Head of caudate nucleus (tissue), 42 donors: ENCODE results near the gene TMEM108.

Experiments used
- DNase-seq, 42 donors: peaks; one replicate each; pipeline versions ENCODE4 v3.0.0 to v3.0.0-alpha.2; 2020 to 2021; ENCODE audit warnings: mixed read lengths in 7 of 42
- intact Hi-C: fragments of 100-400 bp; cut with DNase I; formaldehyde crosslinking; loops from one replicate; pipeline ENCODE4 v1.15.0; 2022

The TMEM108 gene

GRCh38 chr3:133256787-133257483 lies 218.7 kb downstream of the TMEM108 start:
- peak in 2 of 42 donors; percentile 7 to 19 for DNase-seq
- intact Hi-C loops = no loop called here

- intact Hi-C loops = no loop called here
- DNase-seq = no peak
These were observed 220.2 kb downstream of the TMEM108 start for GRCh38 chr3:133258358-133258757.

DNA sequence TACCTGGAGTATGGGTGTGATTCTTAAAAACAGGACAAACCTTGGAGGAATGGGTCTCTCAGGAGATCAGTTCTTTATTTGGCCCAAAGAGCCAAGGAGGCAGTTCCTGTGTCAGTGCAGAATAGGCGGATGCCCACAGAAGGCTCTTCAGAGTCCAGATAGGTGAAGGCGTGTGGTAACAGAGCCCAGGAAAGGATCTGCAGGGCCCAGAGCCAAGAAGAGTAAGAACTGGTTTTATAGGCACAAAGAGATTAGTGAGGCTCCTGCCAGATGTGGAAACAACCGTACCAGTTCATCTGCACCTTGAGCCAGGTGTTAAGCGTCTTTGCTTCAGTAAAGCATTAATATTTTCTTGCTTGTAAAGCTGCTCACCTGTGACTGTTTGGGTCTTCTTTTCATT lies 221.6 kb downstream of the TMEM108 start:
- no peak for DNase-seq
- intact Hi-C loops = no loop called here

DNA sequence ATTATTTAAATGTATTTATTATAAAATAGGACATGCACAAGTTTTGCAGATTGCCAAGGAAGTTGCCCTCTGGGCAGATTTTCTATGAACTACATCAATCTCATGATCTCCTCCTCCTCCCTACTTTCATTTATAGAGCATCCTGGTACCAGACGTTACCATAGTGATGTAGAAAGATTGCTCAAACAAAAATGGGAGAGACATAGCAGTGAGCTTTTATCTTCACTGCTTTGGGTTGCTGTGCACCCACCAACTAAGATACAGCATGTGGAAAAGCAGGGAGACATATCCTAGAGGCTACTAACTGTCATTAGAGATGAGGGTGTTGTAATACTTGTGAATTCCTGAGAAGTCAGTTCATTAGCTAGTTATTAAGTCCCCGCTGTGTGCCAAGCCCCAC lies 224.1 kb downstream of the TMEM108 start:
- intact Hi-C loops = no loop called here
- DNase-seq = no peak

DNA sequence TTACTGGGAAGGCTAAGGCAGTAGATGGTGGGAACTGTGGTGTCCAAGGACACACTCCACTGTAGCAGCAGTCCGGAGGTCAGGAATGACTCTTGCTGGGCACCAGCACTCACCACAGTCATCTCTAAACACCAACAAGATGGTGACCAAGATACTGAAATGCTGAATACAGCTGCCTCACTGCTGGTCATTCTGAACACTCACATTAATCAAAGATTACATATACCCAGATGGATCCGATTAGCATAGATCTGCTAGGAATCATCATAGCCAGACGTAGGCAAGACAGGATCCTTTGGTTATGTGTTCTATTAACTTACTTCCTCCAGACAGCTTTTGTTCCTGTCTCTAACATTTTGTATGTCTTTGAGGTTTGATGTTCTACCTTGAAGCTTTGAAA lies 226.7 kb downstream of the TMEM108 start:
- DNase-seq = no peak
- intact Hi-C loops = no loop called here

- DNase-seq = no peak
- intact Hi-C loops = no loop called here
These were observed 230.5 kb downstream of the TMEM108 start for GRCh38 chr3:133268726-133269134.

DNA sequence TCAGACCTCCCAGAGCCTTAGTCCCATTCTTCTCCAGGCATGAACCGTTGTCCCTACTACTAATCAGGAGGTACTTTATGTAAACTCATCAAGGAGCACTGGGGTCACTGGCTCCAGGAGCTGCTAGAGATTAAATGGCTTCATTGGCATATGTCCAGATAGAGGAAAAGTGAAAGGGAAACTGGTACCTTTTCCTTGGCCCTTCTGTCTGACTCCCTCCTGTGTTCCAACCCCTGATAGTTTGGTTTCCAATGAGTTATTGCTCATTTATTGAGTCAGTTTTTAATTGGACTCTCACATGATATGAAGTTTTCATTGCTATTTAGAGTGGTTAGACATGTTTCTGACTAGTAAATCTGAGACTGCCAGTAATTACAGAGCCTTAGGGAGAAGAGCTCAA lies 231.2 kb downstream of the TMEM108 start:
- intact Hi-C loops = no loop called here
- DNase-seq = no peak

DNA sequence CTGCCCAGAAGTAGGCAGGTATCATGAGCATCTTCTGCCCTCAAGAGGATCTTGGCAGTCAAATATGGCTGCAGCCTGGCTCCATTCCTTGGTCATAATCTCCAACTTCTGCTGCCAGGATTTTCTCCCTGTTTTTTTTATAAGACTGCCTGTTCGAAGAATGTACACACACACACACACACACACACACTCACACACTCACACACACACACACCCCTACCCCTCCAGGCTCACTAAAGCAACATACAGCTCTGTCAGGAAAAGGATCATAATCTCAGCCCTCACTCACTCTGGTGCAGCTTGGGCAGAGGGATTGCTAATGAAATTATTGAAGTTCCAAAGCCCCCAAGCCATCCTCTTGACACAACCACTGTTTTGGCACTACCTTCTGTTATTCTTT lies 232.4 kb downstream of the TMEM108 start:
- DNase-seq = no peak
- intact Hi-C loops = no loop called here

- no peak for DNase-seq
- intact Hi-C loops = no loop called here
These were observed 232.9 kb downstream of the TMEM108 start for GRCh38 chr3:133271042-133271441.

DNA sequence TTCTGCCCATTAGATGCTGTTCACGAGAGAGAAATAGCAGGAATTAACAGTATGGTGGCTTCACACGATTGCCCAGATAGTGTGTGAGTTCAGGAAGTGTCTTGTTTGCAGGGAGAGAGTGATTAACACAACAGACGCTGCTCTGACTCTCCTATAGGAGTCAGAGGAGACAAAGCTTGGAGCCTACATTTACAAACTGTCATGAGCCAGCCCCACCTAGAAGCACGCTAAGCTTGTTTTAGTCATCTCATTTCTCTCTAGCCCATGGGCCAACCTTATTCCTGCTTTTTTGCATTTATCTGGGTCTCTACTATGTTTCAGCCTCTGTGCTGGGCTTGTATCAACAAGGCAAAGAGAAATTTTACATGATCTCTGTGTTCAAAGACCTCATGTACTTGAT lies 233.3 kb downstream of the TMEM108 start:
- no peak for DNase-seq
- intact Hi-C loops = no loop called here

DNA sequence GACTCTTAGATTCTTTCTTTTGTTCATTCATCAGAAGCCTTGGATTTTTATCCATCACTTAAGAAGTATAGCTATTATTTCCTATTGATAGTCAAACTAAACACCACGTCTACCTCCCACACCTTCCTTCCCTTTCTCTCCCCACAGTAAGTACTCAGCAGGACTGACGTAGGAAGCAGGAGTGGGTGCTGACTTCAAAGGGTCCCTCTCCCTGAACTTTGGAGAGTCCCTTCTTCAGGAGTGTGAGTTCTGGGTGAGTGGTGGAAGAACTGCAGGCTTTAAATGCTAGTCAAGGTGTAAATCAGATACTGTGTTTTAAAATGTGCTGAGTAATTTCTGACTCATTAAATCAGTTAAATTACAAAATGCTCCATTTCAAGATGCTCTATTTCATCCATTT lies 235.2 kb downstream of the TMEM108 start:
- intact Hi-C loops = no loop called here
- peak in 1 of 42 donors; percentile 15 for DNase-seq

DNA sequence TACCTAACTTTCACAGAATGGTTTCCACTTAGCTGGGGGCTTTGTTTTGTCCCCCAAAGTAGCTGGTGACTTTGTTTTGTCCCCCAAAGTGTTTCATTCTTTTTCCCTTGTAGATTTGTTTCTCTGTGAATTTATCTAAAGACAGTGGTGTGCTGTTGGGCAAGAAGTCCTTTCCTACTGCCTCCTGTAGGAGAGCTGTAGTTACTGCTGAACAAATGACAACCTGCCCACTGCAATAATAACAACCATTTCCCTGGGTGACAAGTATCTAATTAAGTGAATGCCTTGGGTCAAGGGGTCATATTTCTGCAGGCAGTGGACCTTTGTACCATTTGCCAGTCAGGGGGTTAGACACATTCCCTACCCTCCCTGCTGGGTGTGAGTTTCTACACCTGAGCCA lies 236.3 kb downstream of the TMEM108 start:
- intact Hi-C loops = no loop called here
- no peak for DNase-seq

DNA sequence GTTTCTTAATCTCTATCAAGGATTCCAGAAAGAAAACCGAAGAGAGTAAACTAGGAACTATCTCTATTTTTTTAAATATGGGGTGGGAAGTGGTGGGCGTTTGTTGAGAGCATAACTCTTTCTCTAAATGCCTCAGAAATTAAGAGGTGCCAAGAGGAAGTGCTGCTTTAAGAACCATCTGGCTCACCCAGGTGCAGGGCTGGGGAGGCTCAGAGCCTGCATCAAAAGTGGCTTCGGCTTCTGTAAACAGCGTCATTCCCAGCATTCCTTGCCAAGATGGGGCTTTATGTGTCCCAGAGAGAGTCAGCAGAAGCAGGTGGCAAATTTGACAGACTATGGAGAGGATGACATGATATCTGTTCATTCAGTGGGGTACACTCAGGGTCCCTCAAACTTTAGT lies 238.4 kb downstream of the TMEM108 start:
- intact Hi-C loops = no loop called here
- no peak for DNase-seq

- intact Hi-C loops = no loop called here
- peak in 1 of 42 donors; percentile 36 for DNase-seq
These were observed 239.6 kb downstream of the TMEM108 start for GRCh38 chr3:133277813-133278212.

- intact Hi-C loops = no loop called here
- no peak for DNase-seq
These were observed 240.3 kb downstream of the TMEM108 start for GRCh38 chr3:133278260-133279043.

GRCh38 chr3:133280586-133280985 lies 242.4 kb downstream of the TMEM108 start:
- no peak for DNase-seq
- intact Hi-C loops = no loop called here

DNA sequence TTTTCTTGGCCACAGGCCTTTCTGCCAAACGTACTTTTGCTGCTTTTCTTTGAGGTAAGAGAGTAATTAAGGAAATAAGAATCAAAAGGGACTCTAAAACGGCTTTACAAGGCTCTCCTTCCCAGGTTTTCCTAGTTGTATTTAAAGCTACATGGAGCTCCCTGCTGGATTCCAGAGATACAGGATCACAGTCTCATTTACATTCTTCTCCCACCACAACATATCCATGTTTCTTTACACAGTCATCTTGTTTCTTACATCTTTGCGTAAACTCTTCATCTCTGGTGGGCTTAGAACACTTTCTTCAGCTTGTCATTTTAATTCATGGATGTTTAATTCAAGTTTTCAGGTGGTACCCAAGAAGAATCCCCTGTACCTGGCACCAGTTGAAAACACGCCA lies 244.0 kb downstream of the TMEM108 start:
- DNase-seq = no peak
- intact Hi-C loops = no loop called here

DNA sequence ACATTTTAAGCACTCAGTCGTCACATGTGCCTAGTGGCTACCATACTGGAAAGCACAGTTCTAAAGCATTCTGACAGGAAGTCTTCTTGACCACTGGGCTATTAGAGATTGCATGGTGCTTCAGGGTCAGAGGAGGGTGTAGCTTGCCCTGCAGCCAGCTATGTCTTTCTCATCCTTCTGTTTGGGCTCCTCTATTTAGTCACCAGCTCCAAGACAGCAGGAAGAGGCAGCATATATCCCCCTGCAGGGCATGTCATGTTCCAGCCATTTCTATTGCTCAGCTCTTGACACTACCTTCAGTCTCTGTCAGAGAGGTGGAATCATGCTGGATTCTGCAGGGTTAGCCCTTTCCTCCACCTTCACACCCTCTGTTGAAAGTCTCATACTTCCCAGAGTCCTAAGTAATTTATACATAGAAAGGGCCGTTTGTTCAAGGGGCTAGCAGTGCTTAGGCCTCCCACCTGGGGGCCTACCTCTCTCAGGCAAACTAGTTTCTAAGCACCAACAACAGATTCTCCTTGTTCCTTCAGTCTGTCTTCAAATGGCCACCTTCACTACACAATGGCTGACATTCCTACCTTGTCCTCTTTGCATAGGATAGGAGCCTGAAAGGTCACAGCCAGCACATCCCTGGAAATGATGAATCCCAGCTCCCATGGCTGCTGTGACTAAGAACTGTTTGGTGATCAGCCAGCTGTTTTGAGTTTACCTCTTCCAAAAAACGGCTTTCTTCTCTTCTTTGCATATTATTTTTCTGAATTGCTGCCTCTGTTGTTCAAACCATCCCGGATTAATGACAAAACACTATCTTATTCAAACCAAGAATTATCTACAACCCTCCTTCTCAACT lies 246.0 kb downstream of the TMEM108 start:
- intact Hi-C loops = no loop called here
- DNase-seq = no peak

DNA sequence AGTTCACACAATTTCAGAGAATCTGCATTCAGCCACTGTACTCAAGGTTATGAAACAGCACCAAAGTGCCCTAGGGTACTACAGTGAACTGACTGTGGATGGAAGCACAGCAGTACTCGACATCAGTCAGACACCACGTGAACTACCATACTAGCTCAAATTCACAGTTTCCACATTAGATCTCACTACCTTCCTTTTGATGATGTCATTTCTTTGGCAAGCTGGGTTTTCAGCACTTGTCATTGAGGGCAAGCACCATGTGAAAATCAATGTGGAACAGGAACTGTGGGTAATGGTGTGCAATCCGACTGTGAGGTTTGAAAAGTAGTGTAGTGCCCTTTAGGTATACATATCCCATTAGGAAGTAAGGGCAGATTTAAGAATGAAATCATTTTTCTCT lies 251.1 kb downstream of the TMEM108 start:
- intact Hi-C loops = no loop called here
- DNase-seq = no peak

- no peak for DNase-seq
- intact Hi-C loops = no loop called here
These were observed 254.1 kb downstream of the TMEM108 start for GRCh38 chr3:133292296-133292695.
